HG02759 (cell line): ENCODE data around the gene VSTM2B.

Experiments
- ATAC-seq: cut with Tn5 transposase; IDR thresholded peaks from one replicate; pipeline ENCODE4 v1.9.1; 2021; ENCODE audit warnings: mild to moderate bottlenecking, moderate library complexity; ENCODE audit not compliant: unreplicated experiment

VSTM2B gene

DNA sequence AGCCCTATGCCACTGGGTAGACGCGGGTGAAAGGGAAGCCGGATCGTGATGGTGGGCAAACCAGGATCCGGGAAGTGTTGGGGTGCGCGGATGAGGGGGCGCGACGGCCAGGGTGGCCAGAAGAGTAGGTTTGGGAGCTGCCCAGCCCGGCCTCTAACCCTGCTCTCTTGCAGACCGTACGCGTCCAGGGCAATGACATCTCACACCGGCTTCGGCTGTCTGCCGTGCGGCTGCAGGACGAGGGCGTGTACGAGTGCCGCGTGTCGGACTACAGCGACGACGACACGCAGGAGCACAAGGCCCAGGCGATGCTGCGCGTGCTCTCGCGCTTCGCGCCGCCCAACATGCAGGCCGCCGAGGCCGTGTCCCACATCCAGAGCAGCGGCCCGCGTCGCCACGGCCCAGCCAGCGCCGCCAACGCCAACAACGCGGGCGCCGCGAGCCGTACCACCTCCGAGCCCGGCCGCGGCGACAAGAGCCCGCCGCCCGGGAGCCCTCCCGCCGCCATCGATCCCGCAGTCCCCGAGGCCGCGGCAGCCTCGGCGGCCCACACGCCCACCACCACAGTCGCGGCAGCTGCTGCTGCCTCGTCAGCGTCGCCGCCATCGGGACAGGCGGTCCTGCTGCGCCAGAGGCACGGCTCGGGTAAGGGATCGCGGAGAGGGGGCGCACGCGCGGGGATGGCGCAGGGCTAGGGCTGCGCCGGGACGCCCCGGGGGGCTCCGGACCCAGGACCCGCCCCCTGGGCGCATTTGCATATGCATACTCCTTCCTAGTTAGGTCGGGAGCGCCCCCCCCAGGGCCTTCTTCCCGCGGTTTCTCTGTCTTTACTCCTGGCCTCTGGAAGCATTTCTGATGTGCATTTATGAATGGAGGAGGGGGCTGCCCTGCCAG lies 4.1 kb downstream of the VSTM2B start:
- no peak for ATAC-seq

DNA sequence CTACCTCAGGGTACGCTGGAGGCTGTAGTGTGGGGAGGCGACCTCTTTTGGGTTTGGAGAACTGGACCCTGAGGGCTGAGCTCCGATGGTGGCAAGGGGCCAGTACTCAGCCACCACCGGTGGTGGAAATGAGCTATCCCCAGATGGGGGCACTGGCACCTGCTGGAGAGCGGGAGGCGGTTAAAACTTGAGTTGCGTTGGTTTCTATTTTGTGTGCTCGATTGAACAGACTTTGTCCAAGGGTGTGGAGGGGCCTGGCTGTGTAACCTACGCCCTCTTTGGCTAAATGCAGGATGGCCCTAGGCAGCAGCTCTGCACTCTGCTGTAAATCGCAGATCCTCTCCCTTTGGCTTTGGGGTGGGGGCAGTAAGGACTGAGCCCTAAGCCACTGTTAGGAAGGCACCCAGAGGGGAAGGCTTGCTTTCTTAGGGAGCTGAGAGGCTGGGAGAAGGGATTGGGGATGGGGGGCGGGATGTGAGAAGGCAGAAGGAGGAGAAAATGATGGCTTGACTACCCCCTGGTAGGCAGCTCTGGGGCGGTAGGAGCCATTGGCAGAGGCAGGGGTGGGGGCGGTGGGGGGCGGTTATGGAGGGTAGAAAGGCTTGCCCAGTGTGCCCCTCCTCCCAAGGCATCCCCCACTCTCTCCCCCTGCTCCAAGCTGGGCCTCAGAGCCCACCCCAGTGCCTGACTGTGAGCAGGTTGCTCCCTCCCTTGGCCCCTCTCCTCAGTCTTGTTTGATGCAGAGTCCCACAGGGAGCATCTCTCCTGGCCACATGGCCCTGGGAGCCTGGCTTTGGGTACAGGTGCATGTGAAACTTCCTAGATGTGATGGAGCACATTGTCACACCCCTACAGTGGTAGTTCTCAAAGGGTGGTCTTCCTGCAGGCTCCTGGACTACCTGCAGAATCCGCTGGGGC lies 5.0 kb downstream of the VSTM2B start:
- ATAC-seq = no peak

- ATAC-seq = no peak
These were observed 5.7 kb downstream of the VSTM2B start for GRCh38 chr19:29531458-29532025.

DNA sequence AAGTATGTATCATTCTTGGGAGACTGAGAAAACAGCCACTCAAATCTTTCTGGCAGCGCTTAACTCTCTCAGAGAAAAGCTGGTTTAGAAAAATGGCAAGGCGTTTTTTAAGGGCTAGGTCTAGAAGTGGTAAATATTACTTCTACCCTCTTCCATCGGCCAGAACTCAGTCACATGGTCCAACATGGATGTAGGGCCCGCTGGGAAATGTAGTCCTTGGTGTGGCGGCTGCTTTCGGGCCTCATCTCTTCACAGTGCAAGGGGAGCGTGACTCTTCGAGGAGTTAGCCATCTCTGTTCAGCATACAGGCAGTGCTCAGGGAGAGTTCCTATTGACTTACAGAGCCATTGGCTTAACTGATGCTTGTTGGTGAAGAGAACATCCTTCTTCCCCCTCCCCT lies 6.3 kb downstream of the VSTM2B start:
- ATAC-seq = no peak

- no peak for ATAC-seq
These were observed 7.2 kb downstream of the VSTM2B start for GRCh38 chr19:29532956-29533355.

DNA sequence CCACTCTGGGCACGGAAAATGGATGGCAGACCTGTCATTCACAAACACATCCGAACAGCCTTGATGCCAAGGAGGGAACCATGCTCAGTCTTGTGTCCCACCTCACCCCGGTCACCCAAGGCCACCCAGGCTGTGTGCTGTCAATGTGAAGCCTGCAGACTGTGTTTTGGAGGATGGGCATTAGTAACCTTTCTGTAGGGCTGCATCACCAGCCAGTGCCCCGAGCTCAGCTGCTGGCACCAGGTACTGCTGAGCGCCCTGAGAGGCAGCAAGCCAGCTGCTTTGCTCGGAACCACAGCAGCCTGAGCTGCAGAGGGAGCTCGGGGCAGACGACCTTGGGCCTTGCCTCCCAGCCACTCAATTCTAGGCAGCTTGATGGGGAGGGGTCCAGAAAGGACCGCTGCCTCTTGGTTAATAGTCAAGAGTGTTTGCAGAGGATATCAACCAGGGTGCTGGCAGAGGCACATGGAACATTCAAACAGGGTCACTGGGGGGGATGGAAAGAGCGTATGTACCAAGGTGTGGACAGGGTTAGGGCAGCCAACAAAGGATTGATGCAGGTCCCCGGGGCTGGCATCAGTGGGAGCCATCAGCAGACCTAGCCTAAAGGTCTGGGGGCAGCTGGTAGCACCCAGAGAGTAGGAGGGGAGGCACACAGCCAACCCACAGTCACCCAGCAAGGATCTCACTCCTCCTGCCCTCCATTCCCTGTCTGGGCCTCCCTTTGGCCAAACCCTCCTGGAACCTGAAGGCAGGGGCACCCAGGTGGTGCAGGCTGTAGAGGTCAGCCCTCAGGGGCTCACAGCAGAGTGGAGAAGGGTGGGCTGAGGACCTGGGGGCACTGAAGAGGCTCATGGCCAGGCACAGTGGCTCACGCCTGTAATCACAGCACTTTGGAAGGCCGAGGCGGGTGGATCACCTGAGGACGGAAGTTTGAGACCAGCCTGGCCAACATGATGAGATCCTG lies 8.1 kb downstream of the VSTM2B start:
- ATAC-seq = no peak

- ATAC-seq = no peak
These were observed 9.5 kb downstream of the VSTM2B start for GRCh38 chr19:29535214-29535831.

DNA sequence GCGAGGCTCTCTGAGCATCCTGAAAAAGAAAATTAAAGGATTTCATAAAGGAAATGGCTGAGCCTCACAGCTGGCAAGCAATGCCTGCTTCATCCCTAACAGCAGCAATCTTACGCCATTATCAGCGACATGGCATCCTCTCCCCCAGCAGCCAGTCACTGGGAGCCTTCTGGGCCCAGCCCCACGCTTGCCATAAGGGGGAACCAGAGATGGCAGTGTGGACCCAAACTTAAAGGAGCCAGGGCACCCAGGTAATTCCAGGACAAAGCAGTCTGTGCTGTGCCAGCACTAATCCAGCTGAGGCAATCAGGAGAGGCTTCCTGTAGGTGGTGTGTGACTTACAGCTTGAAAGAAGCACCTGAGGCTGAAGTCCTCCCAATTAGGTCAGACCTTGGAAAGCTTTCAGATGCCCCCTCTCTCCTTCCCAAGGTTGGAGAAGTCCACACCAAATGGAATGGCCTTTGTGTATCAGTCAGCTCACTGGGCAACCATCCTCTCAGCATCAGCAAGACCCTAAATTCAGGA lies 10.3 kb downstream of the VSTM2B start:
- no peak for ATAC-seq

GRCh38 chr19:29537181-29537580 lies 11.4 kb downstream of the VSTM2B start:
- ATAC-seq = no peak

DNA sequence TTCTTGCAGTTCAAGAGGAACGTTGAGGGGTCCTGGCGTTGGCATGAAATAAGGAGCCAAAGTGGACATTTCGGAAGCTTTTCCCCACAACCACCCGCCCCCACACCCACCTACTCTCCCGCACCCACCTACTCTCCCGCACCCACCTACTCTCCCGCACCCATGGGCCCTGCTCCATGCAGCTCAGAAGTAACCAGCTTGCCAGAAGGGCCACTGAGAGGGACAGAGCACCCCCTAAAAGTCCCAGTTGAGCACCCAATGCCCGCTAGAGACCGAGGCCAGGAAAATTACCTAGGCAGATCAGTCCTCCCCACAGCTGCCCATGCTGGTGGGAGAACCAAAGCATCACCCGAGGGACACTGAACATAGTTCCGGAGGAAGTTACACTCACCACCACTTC lies 11.8 kb downstream of the VSTM2B start:
- ATAC-seq = no peak

DNA sequence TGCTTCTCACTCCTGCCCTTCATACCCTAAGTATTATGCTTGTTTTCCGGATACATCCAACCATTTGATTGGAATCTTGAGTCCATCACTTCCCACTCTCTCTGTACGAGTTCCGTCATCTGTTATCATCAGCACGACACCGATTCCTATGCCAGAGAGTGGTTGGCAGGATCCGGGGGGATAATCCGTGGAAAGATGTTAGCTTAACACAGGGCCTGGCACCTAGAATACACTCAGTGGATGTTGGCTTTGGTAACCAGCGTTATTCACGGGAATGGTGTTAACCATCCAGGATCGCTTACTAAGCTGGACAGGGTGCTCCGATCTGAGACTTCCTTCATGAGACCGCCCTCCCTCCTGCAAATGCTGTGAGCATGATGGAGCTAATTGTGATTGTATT lies 12.4 kb downstream of the VSTM2B start:
- ATAC-seq = no peak

GRCh38 chr19:29538651-29539050 lies 12.9 kb downstream of the VSTM2B start:
- ATAC-seq = no peak

GRCh38 chr19:29539131-29539530 lies 13.3 kb downstream of the VSTM2B start:
- ATAC-seq = no peak

DNA sequence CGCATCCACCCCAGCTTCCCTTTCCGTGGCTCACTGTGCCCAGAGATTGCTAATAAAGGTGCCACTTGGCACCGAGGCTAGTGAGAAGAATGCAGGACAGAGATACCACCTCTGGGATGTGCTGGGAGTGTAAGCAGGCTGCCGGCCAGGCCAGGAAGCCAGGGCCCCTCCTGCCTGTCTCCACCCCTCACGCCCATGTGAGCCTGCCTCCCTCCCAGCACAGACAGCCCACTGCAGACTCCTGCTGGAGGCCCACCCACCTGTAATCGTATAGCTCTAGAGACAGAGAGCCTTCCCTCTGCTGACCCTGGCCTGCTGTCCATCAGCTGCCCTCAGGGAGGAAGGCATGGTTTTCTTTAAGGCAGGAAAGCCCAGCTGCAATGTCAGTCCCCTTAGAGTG lies 13.9 kb downstream of the VSTM2B start:
- ATAC-seq = no peak

- no peak for ATAC-seq
These were observed 14.3 kb downstream of the VSTM2B start for GRCh38 chr19:29540114-29540513.

DNA sequence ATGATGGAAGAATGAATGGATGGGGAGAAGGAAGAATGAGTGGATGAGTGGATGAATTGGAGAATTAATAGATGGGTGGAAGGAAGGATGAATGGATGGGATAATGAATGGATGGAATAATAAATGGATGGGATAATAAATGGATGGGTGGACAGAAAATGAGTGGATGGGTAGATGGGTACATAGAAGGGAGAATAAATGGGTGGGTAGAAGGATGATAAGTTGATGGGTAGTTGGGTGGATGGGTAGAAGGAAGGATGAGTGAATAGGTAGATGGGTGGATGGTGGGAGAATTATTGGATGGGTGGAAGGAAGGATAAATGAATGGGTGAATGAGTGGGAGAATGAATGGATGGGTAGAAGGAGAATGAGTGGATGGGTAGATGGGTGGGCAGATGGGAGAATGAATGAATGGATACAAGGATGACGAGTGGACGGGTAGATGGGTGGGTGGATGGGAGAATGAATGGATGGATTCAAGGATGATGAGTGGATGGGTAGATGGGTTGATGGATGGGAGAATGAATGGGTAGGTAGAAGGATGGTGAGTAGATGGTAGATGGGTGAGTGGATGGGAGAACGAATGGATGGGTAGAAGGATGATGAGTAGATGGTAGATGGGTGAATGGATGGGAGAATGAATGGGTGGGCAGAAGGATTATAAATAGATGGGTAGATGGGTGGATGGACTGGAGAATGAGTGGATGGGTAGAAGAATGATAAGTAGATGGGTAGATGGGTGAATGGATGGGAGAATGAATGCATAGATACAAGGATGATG lies 15.9 kb downstream of the VSTM2B start:
- ATAC-seq = no peak

GRCh38 chr19:29542327-29542726 lies 16.5 kb downstream of the VSTM2B start:
- no peak for ATAC-seq

- ATAC-seq = no peak
These were observed 17.0 kb downstream of the VSTM2B start for GRCh38 chr19:29542776-29543175.

DNA sequence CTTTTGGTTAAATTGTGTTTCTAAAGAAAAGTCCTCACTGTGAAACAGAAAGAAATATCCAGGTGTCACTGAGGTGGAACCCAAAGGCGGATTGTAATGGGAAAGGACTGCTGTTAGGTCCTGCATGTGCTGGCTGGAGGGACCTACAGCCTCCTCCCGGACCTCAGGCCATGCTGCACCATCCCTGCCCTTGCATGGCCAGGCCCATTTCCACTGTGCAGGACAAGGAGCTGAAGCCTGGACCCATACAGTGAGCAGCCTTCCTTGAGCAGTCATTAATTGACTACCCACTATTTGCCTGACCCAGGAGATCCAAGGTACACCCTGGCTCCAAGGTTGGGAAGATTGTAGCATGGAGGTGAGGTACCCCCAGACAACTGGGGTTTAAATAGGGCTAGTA lies 17.6 kb downstream of the VSTM2B start:
- ATAC-seq = no peak
